Sigmoid colon (tissue), 7 donors: ENCODE results near the gene ZMIZ1. TPM values are rescaled to one million over a fixed set of nuclear protein-coding genes. Genes with fewer than 3 reads are reported as not detected.

Experiments
- DNase-seq: peaks from one replicate; pipeline ENCODE4 v3.0.0-alpha.2; 2019
- H3K27ac ChIP-seq, 4 donors: fragments of 200-600 bp; sonication (generic); one replicate each; pipeline ENCODE4 v1.5.1; 2016 to 2019; ENCODE audit warnings: mild to moderate bottlenecking in 1 of 4
- H3K27me3 ChIP-seq, 3 donors: fragments of 200-600 bp; sonication (generic); one replicate each; pipeline ENCODE4 v1.5.1; 2019; ENCODE audit warnings: mild to moderate bottlenecking in 1 of 3
- H3K36me3 ChIP-seq, 4 donors: fragments of 200-600 bp; sonication (generic); one replicate each; pipeline ENCODE4 v1.5.1; 2016 to 2019
- H3K4me1 ChIP-seq, 4 donors: fragments of 200-600 bp; sonication (generic); one replicate each; pipeline ENCODE4 v1.5.1; 2017 to 2019
- H3K4me3 ChIP-seq, 4 donors: fragments of 200-600 bp; sonication (generic); one replicate each; pipeline ENCODE4 v1.5.1; 2017 to 2019; ENCODE audit warnings: mild to moderate bottlenecking in 2 of 4, moderate library complexity in 1 of 4
- H3K9me3 ChIP-seq, 4 donors: fragments of 200-600 bp in 3 of 4; sonication (generic) in 3 of 4; one replicate each; pipeline versions ENCODE4 v1.5.1 to v1.6.1; 2013 to 2019
- EP300 ChIP-seq, 4 donors: sonication (generic); formaldehyde crosslinking; IDR thresholded peaks; one replicate each; pipeline ENCODE4 v1.6.1; 2017; ENCODE audit warnings: antibody characterized with exemption in 4 of 4
- POLR2A ChIP-seq, 2 donors: fragments of 450-650 bp; IDR thresholded peaks; one replicate each; pipeline ENCODE4 v1.6.1; 2016; ENCODE audit warnings: antibody characterized with exemption in 2 of 2, mild to moderate bottlenecking in 2 of 2, moderate library complexity in 2 of 2
- POLR2AphosphoS5 ChIP-seq, 4 donors: sonication (generic); formaldehyde crosslinking; IDR thresholded peaks; one replicate each; pipeline ENCODE4 v1.6.1; 2017; ENCODE audit warnings: antibody characterized with exemption in 4 of 4
- WGBS, 2 donors: extraction: QIAGEN DNeasy Blood & Tissue Kit; methylation state at CpG; one replicate each; pipeline ENCODE4 v1.1.7; 2013; 5-methylcytosine and 5-hydroxymethylcytosine counted together
- intact Hi-C: fragments of 100-400 bp; cut with DNase I; formaldehyde crosslinking; loops from one replicate; pipeline ENCODE4 v1.15.1; 2023
- polyA plus RNA-seq, 3 donors: library from polyadenylated mRNA; stranded (reverse); fragments of 200-250 nt; gene quantifications; one replicate each; pipeline ENCODE4 v1.2.3, GENCODE V29; 2013
- total RNA-seq, 4 donors: library from RNA; depleted of rRNA; stranded (reverse); fragments of >200 nt; gene quantifications; one replicate each; pipeline ENCODE4 v1.1.0, GENCODE V29; 2016
- TF ChIP-seq, protein P1 (sequence below), 4 experiments: fragments of 450-650 bp in 3 of 4; fragments of 200-600 bp in 1 of 4; IDR thresholded peaks; one replicate each; pipeline ENCODE4 v1.5.1; 2016 to 2019; ENCODE audit warnings: antibody characterized with exemption in 4 of 4, mild to moderate bottlenecking in 3 of 4, moderate library complexity in 2 of 4
- donor health status: healthy with polysubstance abuse.
- donor health status: Bipolar disorder and iron deficiency.
- donor health status: healthy.

ZMIZ1 gene
- total and polyA plus RNA-seq, 7 donors, result 17.4 to 49.3 (median 31.5) TPM

- H3K27ac ChIP-seq, result peak overlapping the region in 2 of 4 donors; percentile 85 to 88
- peaks cover 0 to 31% (median 28%) of the 10 kb centered on the region in 4 donors for H3K4me1 ChIP-seq
- peak; percentile 71 for DNase-seq
- H3K27me3 ChIP-seq, result no peaks in the 10 kb centered on the region
- intact Hi-C loops, result no loop called here
- TF ChIP-seq EP300 (IDR thresholded peaks at IDR 0.05), result no peak
- TF ChIP-seq POLR2AphosphoS5 (IDR thresholded peaks at IDR 0.05), result no peak
- TF ChIP-seq POLR2A (IDR thresholded peaks at IDR 0.05), result no peak
- TF ChIP-seq, protein P1, sequence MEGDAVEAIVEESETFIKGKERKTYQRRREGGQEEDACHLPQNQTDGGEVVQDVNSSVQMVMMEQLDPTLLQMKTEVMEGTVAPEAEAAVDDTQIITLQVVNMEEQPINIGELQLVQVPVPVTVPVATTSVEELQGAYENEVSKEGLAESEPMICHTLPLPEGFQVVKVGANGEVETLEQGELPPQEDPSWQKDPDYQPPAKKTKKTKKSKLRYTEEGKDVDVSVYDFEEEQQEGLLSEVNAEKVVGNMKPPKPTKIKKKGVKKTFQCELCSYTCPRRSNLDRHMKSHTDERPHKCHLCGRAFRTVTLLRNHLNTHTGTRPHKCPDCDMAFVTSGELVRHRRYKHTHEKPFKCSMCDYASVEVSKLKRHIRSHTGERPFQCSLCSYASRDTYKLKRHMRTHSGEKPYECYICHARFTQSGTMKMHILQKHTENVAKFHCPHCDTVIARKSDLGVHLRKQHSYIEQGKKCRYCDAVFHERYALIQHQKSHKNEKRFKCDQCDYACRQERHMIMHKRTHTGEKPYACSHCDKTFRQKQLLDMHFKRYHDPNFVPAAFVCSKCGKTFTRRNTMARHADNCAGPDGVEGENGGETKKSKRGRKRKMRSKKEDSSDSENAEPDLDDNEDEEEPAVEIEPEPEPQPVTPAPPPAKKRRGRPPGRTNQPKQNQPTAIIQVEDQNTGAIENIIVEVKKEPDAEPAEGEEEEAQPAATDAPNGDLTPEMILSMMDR (IDR thresholded peaks at IDR 0.05), result no peak
- H3K9me3 ChIP-seq, result no peaks in the 10 kb centered on the region
- 62 to 72% methylated on average over 12 of the region's 12 CpGs for WGBS, 2 donors
- peaks cover 13 to 27% (median 19%) of the 10 kb centered on the region in 4 donors for H3K36me3 ChIP-seq
- peak overlapping the region in 2 of 4 donors; percentile 68 to 73 for H3K4me3 ChIP-seq
Measured at GRCh38 chr10:79346388-79347225, 277.8 kb downstream of the ZMIZ1 start.

DNA sequence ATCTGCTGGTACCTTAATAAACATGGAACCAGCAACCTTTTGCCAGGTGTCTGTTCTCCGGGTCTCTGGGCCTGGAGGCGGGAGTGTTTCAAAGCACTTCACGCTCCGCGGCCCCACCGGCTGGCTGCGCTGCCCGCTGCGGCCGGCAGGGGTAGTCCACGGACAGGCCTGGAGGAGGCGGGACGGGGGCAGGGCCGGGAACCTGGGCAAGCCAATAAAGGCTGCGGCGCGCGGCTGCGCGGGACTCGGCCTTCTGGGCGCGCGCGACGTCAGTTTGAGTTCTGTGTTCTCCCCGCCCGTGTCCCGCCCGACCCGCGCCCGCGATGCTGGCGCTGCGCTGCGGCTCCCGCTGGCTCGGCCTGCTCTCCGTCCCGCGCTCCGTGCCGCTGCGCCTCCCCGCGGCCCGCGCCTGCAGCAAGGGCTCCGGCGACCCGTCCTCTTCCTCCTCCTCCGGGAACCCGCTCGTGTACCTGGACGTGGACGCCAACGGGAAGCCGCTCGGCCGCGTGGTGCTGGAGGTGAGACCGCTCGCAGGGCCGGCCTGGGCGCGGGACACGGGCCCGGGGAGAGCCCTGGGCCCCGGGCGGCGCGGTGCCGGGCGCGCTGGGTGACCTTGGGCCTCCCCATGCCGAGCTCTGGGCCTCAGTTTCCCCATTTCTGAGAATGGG, 278.6 kb downstream of the ZMIZ1 start, which contains the start of gene PPIF:
PPIF (plus strand) TSS at position 244 of the 668 bp plus-strand sequence; CDS start at position 324, 80 bp downstream.
- no peaks in the 10 kb centered on the region for H3K9me3 ChIP-seq
- WGBS, 2 donors, result 0 to 1% methylated on average over 77 of the region's 77 CpGs
- H3K36me3 ChIP-seq, result peaks cover 21 to 34% (median 27%) of the 10 kb centered on the region in 4 donors
- DNase-seq, result peak; percentile 98
- no peaks in the 10 kb centered on the region for H3K27me3 ChIP-seq
- peak; percentile 79 to 90 (median 86) for TF ChIP-seq POLR2AphosphoS5 (IDR thresholded peaks at IDR 0.05)
- no peak for TF ChIP-seq EP300 (IDR thresholded peaks at IDR 0.05)
- TF ChIP-seq POLR2A (IDR thresholded peaks at IDR 0.05), result no peak
- TF ChIP-seq, protein P1 (IDR thresholded peaks at IDR 0.05), result peak; percentile 94 to 99 (median 96)
- peak within 1 kb of the TSS; percentile 54 to 73 (median 68) for H3K4me3 ChIP-seq
- H3K27ac ChIP-seq, result peak within 1 kb of the TSS; percentile 85 to 89 (median 88)
- intact Hi-C loops, result no loop called here
- H3K4me1 ChIP-seq, result peaks cover 0 to 31% (median 28%) of the 10 kb centered on the region in 4 donors

DNA sequence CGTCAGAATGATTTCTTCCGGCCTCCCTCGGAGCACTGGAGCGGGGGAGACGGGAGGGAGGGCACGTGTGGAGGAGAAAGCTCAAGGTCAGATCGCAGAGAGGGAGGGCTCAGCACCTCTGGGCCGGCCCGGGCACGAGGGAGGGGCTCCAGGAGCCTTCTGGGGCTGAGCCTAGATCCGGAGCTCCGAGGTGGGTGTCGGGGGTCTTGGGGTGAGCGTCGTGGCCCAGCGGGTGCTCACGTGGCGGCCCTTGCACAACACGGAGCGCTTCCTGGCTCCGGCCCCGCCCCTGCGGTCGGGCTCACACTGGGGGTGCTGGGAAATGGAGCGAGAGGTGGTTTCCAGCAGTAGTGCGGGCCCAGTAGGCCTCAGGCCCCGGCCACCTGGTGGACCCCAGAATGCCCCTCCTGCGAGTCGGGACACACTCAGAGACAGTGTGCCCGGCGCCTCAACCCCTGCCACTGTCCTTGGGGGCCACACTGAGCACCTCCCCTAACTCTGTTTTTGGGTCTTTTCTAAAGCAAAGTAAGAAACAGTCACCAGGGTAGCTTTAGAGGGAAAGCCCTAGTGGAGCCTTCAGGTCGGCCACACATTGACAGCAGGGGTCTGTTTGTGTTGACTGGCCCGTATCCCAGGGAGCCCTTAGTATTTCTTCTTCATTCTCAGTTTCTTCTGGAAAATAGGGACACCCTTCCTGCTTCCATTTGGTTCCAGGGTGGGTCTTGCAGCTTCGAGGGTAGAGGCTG, 279.3 kb downstream of the ZMIZ1 start:
- Histone ChIP-seq H3K27ac (peak overlapping the region; percentile 85 to 89 (median 88)), H3K36me3 (peaks cover 28 to 42% (median 32%) of the 10 kb centered on the region in 4 donors), H3K4me3 (peak overlapping the region; percentile 54 to 73 (median 68)), H3K27me3 (no peaks in the 10 kb centered on the region), H3K9me3 (no peaks in the 10 kb centered on the region), H3K4me1 (peaks cover 0 to 31% (median 28%) of the 10 kb centered on the region in 4 donors)
- WGBS, 2 donors, result 3 to 6% methylated on average over 34 of the region's 34 CpGs
- intact Hi-C loops, result no loop called here
- peak; percentile 91 for DNase-seq
- TF ChIP-seq POLR2A (IDR thresholded peaks at IDR 0.05) (no peak), EP300 (IDR thresholded peaks at IDR 0.05) (peak in 1 of 4 donors; percentile 33), POLR2AphosphoS5 (IDR thresholded peaks at IDR 0.05) (peak in 2 of 4 donors; percentile 20 to 66)
- TF ChIP-seq, protein P1 (IDR thresholded peaks at IDR 0.05), result no peak

DNA sequence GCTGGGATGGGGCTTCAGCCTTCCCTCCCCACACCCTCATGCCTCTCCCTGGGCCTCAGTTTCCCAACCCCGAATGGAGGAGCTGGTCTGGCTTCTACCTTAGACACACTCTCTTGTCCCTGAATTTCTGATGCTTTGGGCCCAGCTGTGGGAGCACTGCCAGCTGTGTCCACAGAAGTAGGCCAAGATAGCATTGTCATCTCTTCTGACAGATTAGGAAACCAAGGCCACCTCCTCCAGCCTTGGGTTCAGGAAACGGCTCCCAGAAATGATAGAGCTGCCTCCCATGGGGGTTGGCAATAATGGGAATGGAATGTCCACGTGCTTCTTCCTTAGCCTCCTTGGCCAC, 279.8 kb downstream of the ZMIZ1 start:
- TF ChIP-seq EP300 (IDR thresholded peaks at IDR 0.05) (no peak), POLR2A (IDR thresholded peaks at IDR 0.05) (no peak), POLR2AphosphoS5 (IDR thresholded peaks at IDR 0.05) (no peak)
- TF ChIP-seq, protein P1 (IDR thresholded peaks at IDR 0.05), result no peak
- intact Hi-C loops, result no loop called here
- DNase-seq, result no peak
- H3K4me3 ChIP-seq, result peak overlapping the region; percentile 54 to 73 (median 68)
- peaks cover 0 to 31% (median 28%) of the 10 kb centered on the region in 4 donors for H3K4me1 ChIP-seq
- H3K27ac ChIP-seq, result peak overlapping the region; percentile 85 to 89 (median 88)
- H3K36me3 ChIP-seq, result peaks cover 30 to 47% (median 37%) of the 10 kb centered on the region in 4 donors
- no peaks in the 10 kb centered on the region for H3K27me3 ChIP-seq
- no peaks in the 10 kb centered on the region for H3K9me3 ChIP-seq
- WGBS, 2 donors, result 66 to 77% methylated on average over 3 of the region's 3 CpGs
